ENCODE measurements around the gene IGSF23.

DNA sequence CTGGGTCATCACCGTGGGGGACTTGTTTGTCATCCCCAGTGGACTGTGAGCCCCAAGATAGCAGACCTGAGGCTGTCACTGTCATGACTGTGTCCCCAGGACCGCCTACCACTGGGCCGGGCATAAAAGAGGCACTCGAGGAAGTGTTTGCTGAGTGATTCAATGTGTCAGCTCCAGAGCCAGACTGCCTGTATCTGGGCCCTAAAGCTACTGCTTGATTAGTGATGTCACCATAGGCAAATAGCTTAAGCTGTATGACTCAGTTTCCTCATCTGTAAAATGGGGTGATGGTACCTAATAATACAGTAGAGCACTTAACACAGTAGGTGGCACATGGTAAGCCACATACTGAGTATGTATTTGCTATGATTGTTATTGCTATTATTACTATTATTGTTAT, 46.7 kb downstream of the IGSF23 start:
- TF ChIP-seq, protein P1, sequence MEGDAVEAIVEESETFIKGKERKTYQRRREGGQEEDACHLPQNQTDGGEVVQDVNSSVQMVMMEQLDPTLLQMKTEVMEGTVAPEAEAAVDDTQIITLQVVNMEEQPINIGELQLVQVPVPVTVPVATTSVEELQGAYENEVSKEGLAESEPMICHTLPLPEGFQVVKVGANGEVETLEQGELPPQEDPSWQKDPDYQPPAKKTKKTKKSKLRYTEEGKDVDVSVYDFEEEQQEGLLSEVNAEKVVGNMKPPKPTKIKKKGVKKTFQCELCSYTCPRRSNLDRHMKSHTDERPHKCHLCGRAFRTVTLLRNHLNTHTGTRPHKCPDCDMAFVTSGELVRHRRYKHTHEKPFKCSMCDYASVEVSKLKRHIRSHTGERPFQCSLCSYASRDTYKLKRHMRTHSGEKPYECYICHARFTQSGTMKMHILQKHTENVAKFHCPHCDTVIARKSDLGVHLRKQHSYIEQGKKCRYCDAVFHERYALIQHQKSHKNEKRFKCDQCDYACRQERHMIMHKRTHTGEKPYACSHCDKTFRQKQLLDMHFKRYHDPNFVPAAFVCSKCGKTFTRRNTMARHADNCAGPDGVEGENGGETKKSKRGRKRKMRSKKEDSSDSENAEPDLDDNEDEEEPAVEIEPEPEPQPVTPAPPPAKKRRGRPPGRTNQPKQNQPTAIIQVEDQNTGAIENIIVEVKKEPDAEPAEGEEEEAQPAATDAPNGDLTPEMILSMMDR (IDR thresholded peaks at IDR 0.05; ENCODE audit: low read depth, low read length, poor library complexity, severe bottlenecking), result no peak
- no peak for TF ChIP-seq EZH2phosphoT487 (IDR thresholded peaks at IDR 0.05; ENCODE audit: borderline replicate concordance, low read length)

Data from DOHH2 (cell line).